HG03175 (cell line): ENCODE measurements around the gene RPS3.

Experiments
- ATAC-seq: cut with Tn5 transposase; IDR thresholded peaks from one replicate; pipeline ENCODE4 v1.9.1; 2021; ENCODE audit warnings: mild to moderate bottlenecking, moderate library complexity; ENCODE audit not compliant: unreplicated experiment

Gene RPS3

DNA sequence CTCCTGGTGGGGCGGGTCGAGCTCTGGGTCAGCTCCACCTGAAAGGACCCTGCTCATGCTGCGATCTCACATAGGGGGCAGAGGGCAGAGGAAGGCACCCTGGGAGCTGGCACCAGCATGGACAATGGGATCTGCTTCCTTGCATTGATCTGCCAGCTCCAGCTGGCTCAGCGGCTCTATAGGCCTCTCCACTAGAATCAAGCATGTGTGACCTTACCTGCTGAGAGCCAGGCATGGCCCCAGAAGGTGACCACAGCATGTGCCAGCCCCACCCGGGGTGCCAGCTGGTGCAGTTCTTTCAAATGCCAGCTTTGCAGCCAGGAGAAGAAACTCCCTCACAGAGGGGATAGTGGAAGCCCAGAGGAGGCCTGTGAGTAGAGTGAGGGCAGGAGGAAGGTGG is 55.7 kb downstream of the RPS3 start:
- no peak for ATAC-seq
